ENCODE measurements around the gene TARBP2. TPM values are rescaled to one million over a fixed set of nuclear protein-coding genes. Genes with fewer than 3 reads are reported as not detected.

TARBP2 gene
- total RNA-seq, 4 donors from 2014 or later: 25.7 to 30.3 (median 27.2) TPM

DNA sequence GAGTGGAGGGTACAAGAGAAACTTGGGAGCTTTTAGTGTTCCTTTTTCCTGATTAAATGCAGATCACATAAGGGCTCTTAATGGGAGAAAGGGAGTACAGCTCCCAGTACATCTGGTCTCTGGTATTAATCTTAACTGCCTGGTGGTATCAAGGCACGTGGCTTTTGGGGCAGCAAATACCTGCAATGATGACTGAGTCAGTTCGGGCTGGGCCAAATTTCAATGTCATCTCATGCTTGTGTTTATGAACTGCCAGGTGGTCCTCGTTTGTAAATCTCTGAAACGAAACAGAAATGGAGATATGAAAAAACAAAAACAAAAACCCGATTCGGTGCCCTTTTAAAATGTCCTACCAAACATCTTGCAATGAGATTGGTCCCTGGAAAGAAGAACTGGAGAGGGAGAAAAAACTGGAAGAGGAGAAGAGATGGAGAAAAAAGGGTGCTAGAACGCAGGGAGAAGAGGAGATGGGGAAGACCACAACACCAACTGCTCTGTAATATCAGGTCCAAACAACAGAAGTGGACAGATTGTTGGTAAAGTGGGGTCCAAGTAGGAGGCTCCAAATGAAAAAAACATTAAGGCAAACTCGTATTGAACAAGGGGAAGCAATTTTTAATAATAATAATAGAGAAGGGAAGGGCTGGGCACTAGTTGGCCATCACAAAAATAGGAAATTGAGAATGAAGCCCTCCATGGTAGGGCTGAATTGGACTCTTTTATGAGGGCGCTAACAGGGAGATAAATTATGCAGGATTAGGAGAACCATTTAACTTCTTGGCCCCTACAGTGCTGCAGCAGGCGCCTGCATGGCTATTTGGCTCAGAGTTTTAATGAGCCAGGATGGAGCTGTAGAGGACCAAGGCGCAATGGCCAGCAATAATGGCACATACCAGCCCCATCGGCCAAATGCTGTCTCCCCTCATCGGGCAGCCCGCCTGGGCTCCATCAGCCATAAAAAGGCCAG lies 51.6 kb downstream of the TARBP2 start:
- H3K4me3 ChIP-seq: no peak overlapping the region
- H3K9me3 ChIP-seq: no peaks in the 10 kb centered on the region
- H3K27ac ChIP-seq: no peak overlapping the region
- no peaks in the 10 kb centered on the region for H3K4me1 ChIP-seq
- peaks cover 0 to 45% (median 0%) of the 10 kb centered on the region in 3 donors for H3K36me3 ChIP-seq
- peak in 1 of 3 donors; percentile 18 for DNase-seq
- no peaks in the 10 kb centered on the region for H3K27me3 ChIP-seq
- no peak for TF ChIP-seq POLR2A (IDR thresholded peaks at IDR 0.05)
- no peak for TF ChIP-seq CTCF (IDR thresholded peaks at IDR 0.05)

Small RNA genes within 50 kb of the gene (small RNA-seq; reads per million reads assigned to genes)
- 0 reads per million in 2 donors for gene AC023509.3

Other genes with a start within 250 kb of the TARBP2 start
- gene ESPL1, start 233.0 kb upstream of the TARBP2 start, total RNA-seq: 100 to 1,000 TPM in 1 of 4 donors, 10 to 100 TPM in 3; 47.0 to 108 (median 87.0) TPM
- 100 to 1,000 TPM; 223 to 578 (median 263) TPM for gene PFDN5, start 205.7 kb upstream of the TARBP2 start, total RNA-seq
- gene MYG1, start 201.6 kb upstream of the TARBP2 start, total RNA-seq: 10 to 100 TPM; 18.4 to 25.6 (median 24.8) TPM
- 100 to 1,000 TPM in 1 of 4 donors, 10 to 100 TPM in 3; 36.4 to 143 (median 51.1) TPM for gene AAAS, start 179.7 kb upstream of the TARBP2 start, total RNA-seq
- gene SP7, start 164.9 kb upstream of the TARBP2 start, total RNA-seq: not detected
- 10 to 100 TPM; 56.1 to 83.4 (median 67.8) TPM for gene SP1, start 121.1 kb upstream of the TARBP2 start, total RNA-seq
- under 1 TPM in 1 of 4 donors, not detected in 3; 0.40 TPM for gene AMHR2, start 77.4 kb upstream of the TARBP2 start, total RNA-seq
- 100 to 1,000 TPM; 160 to 541 (median 423) TPM for gene PRR13, start 59.5 kb upstream of the TARBP2 start, total RNA-seq
- gene PCBP2, start 49.2 kb upstream of the TARBP2 start, total RNA-seq: 100 to 1,000 TPM; 384 to 549 (median 500) TPM
- 10 to 100 TPM in 3 of 4 donors, 1 to 10 TPM in 1; 6.5 to 44.6 (median 11.6) TPM for gene MAP3K12, start 1.8 kb upstream of the TARBP2 start, total RNA-seq
- not detected for gene NPFF, start 6.2 kb downstream of the TARBP2 start, total RNA-seq
- 10 to 100 TPM; 25.6 to 38.0 (median 29.8) TPM for gene ATF7, start 125.1 kb downstream of the TARBP2 start, total RNA-seq
- gene ATP5MC2, start 174.8 kb downstream of the TARBP2 start, total RNA-seq: 100 to 1,000 TPM; 118 to 246 (median 203) TPM
- gene CALCOCO1, start 226.2 kb downstream of the TARBP2 start, total RNA-seq: 100 to 1,000 TPM in 3 of 4 donors, 10 to 100 TPM in 1; 79.7 to 342 (median 175) TPM

All from Peyer's patch (tissue), 4 donors.